Stimulated activated CD4-positive, alpha-beta T cell treated with anti-CD3 and anti-CD28 coated beads, TNF-alpha, amount 100 ng/mL, for 4 hours (primary cell): ENCODE data around the gene GSTA1.
"Not testable (repeated sequence)": the region's sequence is repeated elsewhere in the genome, so short reads cannot be mapped to it uniquely, and the experiment has no call there.

ENCODE experiments used
- DNase-seq, 3 experiments: peaks; one replicate each; pipeline ENCODE4 v3.0.0-alpha.2; 2020; ENCODE audit warnings: low read depth in 3 of 3

The GSTA1 gene

GRCh38 chr6:52757651-52758338 lies 45.8 kb downstream of the GSTA1 start:
- not testable (repeated sequence) for DNase-seq

- no peak for DNase-seq
Measured at GRCh38 chr6:52754443-52754842, 49.2 kb downstream of the GSTA1 start.

GRCh38 chr6:52753137-52753536 lies 50.5 kb downstream of the GSTA1 start:
- not testable (repeated sequence) for DNase-seq

GRCh38 chr6:52752310-52752709 lies 51.3 kb downstream of the GSTA1 start:
- DNase-seq: no peak

GRCh38 chr6:52749556-52750152 lies 54.0 kb downstream of the GSTA1 start:
- DNase-seq: no peak

GRCh38 chr6:52747301-52747700 lies 56.3 kb downstream of the GSTA1 start:
- not testable (repeated sequence) for DNase-seq

- DNase-seq: no peak
Measured at GRCh38 chr6:52746213-52746612, 57.4 kb downstream of the GSTA1 start.

GRCh38 chr6:52745764-52746201 lies 57.8 kb downstream of the GSTA1 start:
- no peak for DNase-seq

- DNase-seq: no peak
Measured at GRCh38 chr6:52741872-52742271, 61.7 kb downstream of the GSTA1 start.
